Caco-2 (cell line): ENCODE results near the gene FOXL2. TPM values are rescaled to one million over a fixed set of nuclear protein-coding genes. Genes with fewer than 3 reads are reported as not detected.
A peak's percentile ranks its signal among the peaks of the same experiment; 100 is the strongest.
"Not testable (repeated sequence)": the region's sequence is repeated elsewhere in the genome, so short reads cannot be mapped to it uniquely, and the experiment has no call there.

Experiments used
- BruUV-seq: library from RNA; stranded (reverse); fragments of 400-500 nt; replicated peaks from 2 replicates; lab custom pipeline; 2021; lab: Mats Ljungman, UMichigan
- CTCF ChIA-PET: fragments of 300-600 bp; sonication (Branson Sonifier 250); formaldehyde crosslinking; loops from one replicate; lab custom pipeline; 2022; ENCODE audit warnings: antibody characterized with exemption; lab: Charles Lee
- POLR2A ChIA-PET: fragments of 300-600 bp; sonication (Branson Sonifier 250); formaldehyde crosslinking; loops from one replicate; lab custom pipeline; 2022; ENCODE audit warnings: antibody characterized with exemption; lab: Charles Lee
- DNase-seq, 2 experiments: peaks; one replicate each; pipeline versions ENCODE4 v3.0.0 to v3.0.0-alpha.2; 2020 to 2022
- H3K27me3 ChIP-seq: replicated peaks from 2 replicates; pipeline ENCODE4 v1.6.0; 2011; ENCODE audit warnings: low read length; ENCODE audit not compliant: control insufficient read depth, insufficient read depth
- H3K36me3 ChIP-seq: 2 replicates; pipeline ENCODE4 v1.5.1; 2011; ENCODE audit warnings: low read length; ENCODE audit not compliant: control insufficient read depth, insufficient read depth
- H3K4me1 ChIP-seq: fragments of 250-450 bp; sonication (Bioruptor Pico); 2 replicates; pipeline ENCODE4 v1.5.1; 2020; ENCODE audit warnings: mild to moderate bottlenecking
- H3K4me3 ChIP-seq: 2 replicates; pipeline ENCODE4 v1.5.1; 2011; ENCODE audit warnings: low read depth, mild to moderate bottlenecking, control low read depth, low read length
- H3K9me3 ChIP-seq: fragments of 250-450 bp; sonication (Bioruptor Pico); 2 replicates; pipeline ENCODE4 v1.5.1; 2020; ENCODE audit warnings: mild to moderate bottlenecking, moderate library complexity
- H3K27ac Mint-ChIP-seq: one replicate; pipeline ENCODE4 v1.8.0; 2022; ENCODE audit warnings: mixed read lengths; ENCODE audit not compliant: unreplicated experiment
- H3K27me3 Mint-ChIP-seq: one replicate; pipeline ENCODE4 v1.8.0; 2022; ENCODE audit warnings: mixed read lengths; ENCODE audit not compliant: insufficient read depth, unreplicated experiment
- H3K36me3 Mint-ChIP-seq: one replicate; pipeline ENCODE4 v1.8.0; 2022; ENCODE audit warnings: mild to moderate bottlenecking, mixed read lengths; ENCODE audit not compliant: insufficient read depth, unreplicated experiment
- H3K4me1 Mint-ChIP-seq: one replicate; pipeline ENCODE4 v1.8.0; 2022; ENCODE audit warnings: low read depth, mixed read lengths; ENCODE audit not compliant: unreplicated experiment
- H3K4me3 Mint-ChIP-seq: one replicate; pipeline ENCODE4 v1.8.0; 2022; ENCODE audit warnings: mild to moderate bottlenecking, moderate library complexity, mixed read lengths; ENCODE audit not compliant: unreplicated experiment
- H3K9me3 Mint-ChIP-seq: one replicate; pipeline ENCODE4 v1.8.0; 2022; ENCODE audit warnings: mixed read lengths; ENCODE audit not compliant: unreplicated experiment
- intact Hi-C: fragments of 100-400 bp; cut with micrococcal nuclease; formaldehyde crosslinking; loops from one replicate; pipeline ENCODE4 v1.10.0; 2022; ENCODE audit not compliant: unreplicated experiment
- total RNA-seq: library from RNA; stranded (reverse); gene quantifications from 2 replicates; pipeline ENCODE4 v1.2.3, GENCODE V29; 2022
- TF ChIP-seq, protein P1 (sequence below), 2 experiments: fragments of 200-600 bp in 1 of 2; IDR thresholded peaks; 1 replicate in 1 of 2; 2 replicates in 1 of 2; pipeline versions ENCODE4 v1.5.1 to v1.8.0; 2011 to 2022; ENCODE audit warnings: antibody characterized with exemption in 1 of 2, control low read depth in 1 of 2, inconsistent platforms in 1 of 2, low read depth in 1 of 2, low read length in 1 of 2, mild to moderate bottlenecking in 1 of 2, moderate library complexity in 1 of 2; ENCODE audit not compliant: insufficient read depth in 1 of 2, severe bottlenecking in 1 of 2, unreplicated experiment in 1 of 2

FOXL2 gene
- total RNA-seq, 1 experiment from 2014 or later = 1.8 TPM

DNA sequence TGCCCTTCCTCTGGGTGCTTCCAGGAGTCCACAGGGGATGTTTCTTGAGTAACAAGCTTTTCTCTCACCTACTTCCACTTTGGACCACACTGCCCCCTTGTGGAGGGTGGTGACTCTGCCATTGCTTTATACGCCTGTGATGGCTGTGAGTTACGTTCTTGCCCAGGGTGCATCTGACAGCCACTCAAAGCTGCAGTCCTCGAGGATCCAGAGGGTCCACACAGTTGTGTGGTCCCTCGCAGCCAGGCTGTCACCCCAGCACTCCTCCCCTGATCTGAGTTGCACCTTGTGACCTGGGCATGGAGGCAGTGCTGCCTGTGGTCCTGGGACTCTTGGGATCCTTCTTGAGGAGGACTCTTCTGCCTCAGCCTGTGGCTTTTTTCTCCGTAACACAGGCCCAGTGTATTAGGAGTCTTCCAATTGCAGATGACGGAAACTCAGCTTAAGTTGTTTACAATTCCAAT is 23.4 kb downstream of the FOXL2 start:
- DNase-seq = peak; percentile 82 to 89
- Histone ChIP-seq H3K27me3 (no peaks in the 10 kb centered on the region), H3K4me1 (no peaks in the 10 kb centered on the region), H3K4me3 (no peak overlapping the region), H3K36me3 (no peaks in the 10 kb centered on the region), H3K9me3 (no peaks in the 10 kb centered on the region)
- CTCF ChIA-PET = interaction anchor here (0.6 to 2.0 kb wide), 16 partner anchors 8 to 703 kb away, joined by 3 to 37 read pairs (median 6); partner anchors contain the start of genes CEP70, ESYT3, FOXL2 and FOXL2NB
- no peak overlapping the region for H3K4me3 Mint-ChIP-seq
- no peaks in the 10 kb centered on the region for H3K36me3 Mint-ChIP-seq
- intact Hi-C loops = loop anchor here (1.0 to 2.0 kb wide), 3 partner anchors 329 to 506 kb away; partner anchors contain the start of gene CEP70
- POLR2A ChIA-PET = no interaction called here
- no peaks in the 10 kb centered on the region for H3K27me3 Mint-ChIP-seq
- no peak overlapping the region for H3K27ac Mint-ChIP-seq
- BruUV-seq = no TSS peak
- H3K4me1 Mint-ChIP-seq = no peaks in the 10 kb centered on the region
- no peaks in the 10 kb centered on the region for H3K9me3 Mint-ChIP-seq
- TF ChIP-seq, protein P1, sequence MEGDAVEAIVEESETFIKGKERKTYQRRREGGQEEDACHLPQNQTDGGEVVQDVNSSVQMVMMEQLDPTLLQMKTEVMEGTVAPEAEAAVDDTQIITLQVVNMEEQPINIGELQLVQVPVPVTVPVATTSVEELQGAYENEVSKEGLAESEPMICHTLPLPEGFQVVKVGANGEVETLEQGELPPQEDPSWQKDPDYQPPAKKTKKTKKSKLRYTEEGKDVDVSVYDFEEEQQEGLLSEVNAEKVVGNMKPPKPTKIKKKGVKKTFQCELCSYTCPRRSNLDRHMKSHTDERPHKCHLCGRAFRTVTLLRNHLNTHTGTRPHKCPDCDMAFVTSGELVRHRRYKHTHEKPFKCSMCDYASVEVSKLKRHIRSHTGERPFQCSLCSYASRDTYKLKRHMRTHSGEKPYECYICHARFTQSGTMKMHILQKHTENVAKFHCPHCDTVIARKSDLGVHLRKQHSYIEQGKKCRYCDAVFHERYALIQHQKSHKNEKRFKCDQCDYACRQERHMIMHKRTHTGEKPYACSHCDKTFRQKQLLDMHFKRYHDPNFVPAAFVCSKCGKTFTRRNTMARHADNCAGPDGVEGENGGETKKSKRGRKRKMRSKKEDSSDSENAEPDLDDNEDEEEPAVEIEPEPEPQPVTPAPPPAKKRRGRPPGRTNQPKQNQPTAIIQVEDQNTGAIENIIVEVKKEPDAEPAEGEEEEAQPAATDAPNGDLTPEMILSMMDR (IDR thresholded peaks at IDR 0.05; ENCODE audit: insufficient read depth in 1 of 2, low read depth in 1 of 2, low read length in 1 of 2, severe bottlenecking in 1 of 2, unreplicated experiment in 1 of 2) = peak; percentile 81 to 86

DNA sequence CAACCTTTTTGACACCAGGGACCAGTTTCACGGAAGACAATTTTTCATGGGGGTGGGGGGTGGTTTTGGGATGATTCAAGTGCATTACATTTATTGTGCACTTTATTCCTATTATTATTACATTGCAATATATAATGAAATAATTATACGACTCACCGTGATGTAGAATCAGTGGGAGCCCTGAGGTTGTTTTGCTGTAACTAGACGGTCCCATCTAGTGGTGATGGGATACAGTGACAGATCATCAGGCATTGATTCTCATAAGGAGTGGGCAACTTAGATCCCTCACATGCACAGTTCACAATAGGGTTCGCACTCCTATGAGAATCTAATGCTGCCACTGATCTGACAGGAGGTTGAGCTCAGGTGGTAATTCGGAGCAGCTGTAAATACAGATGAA is 24.5 kb downstream of the FOXL2 start:
- BruUV-seq, H3K4me1 Mint-ChIP-seq, H3K36me3 Mint-ChIP-seq, H3K9me3 ChIP-seq, H3K4me1 ChIP-seq, H3K27me3 Mint-ChIP-seq, H3K27ac Mint-ChIP-seq, POLR2A ChIA-PET, H3K36me3 ChIP-seq, H3K4me3 Mint-ChIP-seq, H3K9me3 Mint-ChIP-seq, H3K4me3 ChIP-seq, H3K27me3 ChIP-seq, DNase-seq: not testable (repeated sequence)
- intact Hi-C loops = loop anchor here (2.0 kb wide), 1 partner anchor 444 kb away; no protein-coding TSS in a partner anchor
- CTCF ChIA-PET = interaction anchor here (0.6 to 2.0 kb wide), 4 partner anchors 11 to 328 kb away, joined by 3 to 37 read pairs (median 14); partner anchors contain the start of genes CEP70, FOXL2 and FOXL2NB

DNA sequence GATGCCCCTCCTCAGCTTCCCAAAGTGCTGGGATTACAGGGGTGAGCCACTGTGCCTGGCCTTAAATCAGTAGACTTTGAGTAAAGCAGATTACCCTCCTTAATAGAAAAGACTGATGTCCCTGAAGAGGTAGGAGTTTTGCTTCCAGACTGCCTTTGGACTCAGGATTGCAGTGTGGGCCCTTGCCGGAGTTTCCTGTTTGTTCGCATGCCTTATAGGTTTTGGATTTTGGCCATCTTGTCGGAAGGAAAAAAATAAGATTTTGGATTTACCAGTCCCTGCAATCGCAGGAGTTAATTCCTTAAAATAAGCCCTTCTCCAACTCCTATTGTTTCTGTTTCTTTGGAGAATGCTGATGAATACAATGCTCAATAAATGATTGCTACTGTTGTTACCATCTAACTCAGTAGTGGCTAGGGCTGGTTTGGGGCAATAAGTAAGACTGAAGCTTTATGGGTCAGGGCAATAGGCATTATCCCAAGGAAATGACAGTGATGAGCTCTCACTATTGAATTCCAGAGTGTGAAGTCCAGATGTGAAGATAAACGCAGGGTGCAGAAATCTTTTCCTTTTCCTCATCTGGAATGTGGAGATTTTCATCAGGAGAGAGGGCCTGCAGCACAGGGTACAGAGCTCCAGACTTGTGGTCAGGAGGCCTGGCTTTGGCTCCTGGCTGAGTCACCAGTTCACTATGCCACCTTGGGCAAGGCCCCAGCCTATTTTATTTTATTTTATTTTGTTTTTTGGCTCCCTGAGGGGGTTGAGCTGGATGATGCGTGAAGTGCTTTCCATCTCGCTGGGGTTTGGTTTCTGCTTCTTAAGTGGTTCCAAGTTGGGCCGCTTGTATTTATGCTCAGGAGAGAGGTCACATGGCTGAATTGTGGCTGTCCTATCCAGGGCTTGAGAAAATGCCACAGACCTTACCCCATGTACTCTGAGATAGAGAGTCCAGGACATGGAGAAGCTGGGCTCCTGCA is 25.3 kb downstream of the FOXL2 start:
- intact Hi-C loops = loop anchor here (2.0 kb wide), 1 partner anchor 443 kb away; no protein-coding TSS in a partner anchor
- H3K4me3 Mint-ChIP-seq = no peak overlapping the region
- H3K4me1 Mint-ChIP-seq = no peaks in the 10 kb centered on the region
- Histone ChIP-seq H3K27me3 (no peaks in the 10 kb centered on the region), H3K9me3 (no peaks in the 10 kb centered on the region), H3K4me3 (no peak overlapping the region), H3K36me3 (no peaks in the 10 kb centered on the region), H3K4me1 (no peaks in the 10 kb centered on the region)
- BruUV-seq = no TSS peak
- no peak for DNase-seq
- H3K36me3 Mint-ChIP-seq = no peaks in the 10 kb centered on the region
- ChIA-PET CTCF (interaction anchor here (0.6 kb wide), 1 partner anchor 53 kb away, joined by 3 read pairs; no protein-coding TSS in a partner anchor), POLR2A (no interaction called here)
- no peak overlapping the region for H3K27ac Mint-ChIP-seq
- H3K9me3 Mint-ChIP-seq = no peaks in the 10 kb centered on the region
- TF ChIP-seq, protein P1 (IDR thresholded peaks at IDR 0.05; ENCODE audit: insufficient read depth in 1 of 2, low read depth in 1 of 2, low read length in 1 of 2, severe bottlenecking in 1 of 2, unreplicated experiment in 1 of 2) = no peak
- H3K27me3 Mint-ChIP-seq = no peaks in the 10 kb centered on the region
